GM18505 (cell line): ENCODE results near the gene USP16.

Source experiments
- ATAC-seq: cut with Tn5 transposase; IDR thresholded peaks from one replicate; pipeline ENCODE4 v1.9.1; 2021; ENCODE audit not compliant: unreplicated experiment
- POLR2A ChIP-seq: IDR thresholded peaks from 4 replicates; pipeline ENCODE4 v1.6.1; 2011; ENCODE audit warnings: borderline replicate concordance; ENCODE audit not compliant: insufficient read depth, insufficient read length; ENCODE audit errors: extremely low read depth

USP16 gene

DNA sequence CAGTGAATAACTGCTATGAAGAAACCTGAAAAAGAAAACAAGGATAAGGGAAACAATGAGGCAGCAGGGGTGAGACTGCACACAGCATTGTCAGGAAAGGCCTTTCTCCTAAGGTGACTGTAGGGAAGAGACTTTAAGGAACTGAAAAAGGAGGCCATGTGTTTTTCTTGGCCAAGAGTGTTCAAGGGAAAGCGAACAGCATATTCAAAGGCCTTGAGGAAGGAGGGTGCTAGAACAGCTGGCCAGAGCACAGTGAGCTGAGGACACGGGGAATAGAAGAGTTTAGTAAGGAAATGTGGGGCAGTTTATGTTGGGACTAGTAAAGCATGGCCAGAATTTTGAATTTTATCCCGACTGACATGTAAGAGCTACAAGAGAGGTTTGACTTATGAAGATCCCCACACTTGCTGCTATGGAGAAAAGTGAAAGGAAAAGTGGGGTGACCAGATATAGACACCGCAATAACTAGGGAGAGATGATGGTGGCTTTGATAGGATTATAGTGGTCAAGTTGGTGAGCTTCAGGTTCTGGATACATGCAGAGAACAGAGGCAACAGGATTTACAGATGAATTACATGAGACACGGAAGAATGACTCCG lies 6.7 kb upstream of the USP16 start:
- TF ChIP-seq POLR2A = no peak
- ATAC-seq = no peak

DNA sequence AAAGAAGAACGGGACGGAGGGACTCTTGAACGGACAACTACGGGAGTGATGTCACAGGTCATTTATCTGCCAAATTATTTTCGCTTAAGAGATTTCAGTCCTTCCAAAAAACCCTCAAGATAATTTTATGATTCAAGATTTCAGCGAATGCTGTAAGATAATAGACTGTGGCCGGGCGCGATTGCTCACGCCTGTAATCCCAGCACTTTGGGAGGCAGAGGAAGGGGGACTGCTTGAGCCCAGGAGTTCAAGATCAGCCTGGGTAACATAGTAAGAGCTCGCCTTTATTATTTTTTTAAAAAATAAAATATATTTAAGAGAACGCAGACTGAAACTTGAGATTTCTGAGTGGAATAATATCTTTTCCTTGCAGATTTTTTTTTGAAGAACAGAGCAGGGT lies 5.9 kb upstream of the USP16 start:
- ATAC-seq = peak; percentile 11
- TF ChIP-seq POLR2A = no peak

- no peak for TF ChIP-seq POLR2A
- ATAC-seq = no peak
Observed at GRCh38 chr21:29022166-29022565, 2.3 kb upstream of the USP16 start.

GRCh38 chr21:29025328-29025713 lies 853 bp downstream of the USP16 start:
- no peak for TF ChIP-seq POLR2A
- no peak for ATAC-seq

DNA sequence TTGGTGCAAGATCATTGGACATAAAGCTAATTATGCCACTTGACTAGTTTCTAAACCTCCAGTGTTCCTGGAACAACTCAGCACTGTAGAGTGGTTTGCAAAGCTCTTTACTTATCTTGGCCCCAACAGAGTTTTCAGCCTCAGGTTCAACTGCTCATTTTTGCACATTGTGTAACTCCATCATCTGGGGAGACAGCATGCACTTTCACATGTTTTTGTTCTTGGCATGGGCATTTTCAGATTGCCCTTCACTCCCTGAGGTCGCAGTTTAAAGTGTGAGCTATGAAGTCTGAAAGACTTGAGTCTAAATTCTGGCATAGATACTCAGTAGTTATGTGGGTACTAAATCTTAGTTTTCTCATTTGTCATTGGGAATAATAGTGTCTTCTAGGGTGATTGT lies 5.1 kb downstream of the USP16 start:
- ATAC-seq = no peak
- no peak for TF ChIP-seq POLR2A

DNA sequence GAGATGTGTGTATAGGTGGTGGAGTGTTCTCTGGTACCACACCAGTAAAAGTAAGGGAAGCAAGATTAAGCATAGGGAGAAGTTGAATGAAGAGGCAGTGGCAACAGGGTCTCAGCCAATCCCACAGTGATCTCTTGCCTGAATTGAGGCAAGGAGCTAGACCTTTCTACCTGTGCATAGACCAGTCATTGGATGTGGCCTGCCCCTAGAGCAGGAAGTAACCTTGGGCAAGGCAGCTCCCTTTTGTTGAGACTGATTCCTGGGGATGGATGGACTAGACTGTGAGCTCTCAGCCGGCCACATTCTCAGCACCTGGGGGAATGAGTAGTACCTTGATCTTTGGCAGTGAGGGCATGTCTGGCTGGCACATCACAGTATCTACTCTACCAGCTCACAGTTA lies 6.4 kb downstream of the USP16 start:
- TF ChIP-seq POLR2A = no peak
- ATAC-seq = no peak

DNA sequence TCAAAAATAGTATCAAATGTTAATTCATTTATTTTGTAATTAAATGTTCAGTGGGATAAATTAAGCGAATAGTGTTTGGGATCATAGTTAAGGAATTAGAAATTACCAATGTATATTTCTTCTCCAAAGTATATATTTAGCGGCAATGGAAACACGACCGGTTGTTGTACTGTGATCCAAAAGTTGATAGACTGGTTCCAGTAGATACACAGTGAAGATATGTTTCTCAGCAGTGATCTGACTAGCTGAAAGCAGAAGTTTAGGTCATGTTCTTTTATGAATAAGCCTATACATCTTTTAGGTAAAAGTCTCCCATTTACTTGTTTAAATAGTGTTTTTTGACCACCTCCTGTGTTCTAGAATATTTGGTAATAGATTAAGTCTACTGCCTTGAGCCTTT lies 8.8 kb downstream of the USP16 start:
- ATAC-seq = no peak
- TF ChIP-seq POLR2A = no peak

DNA sequence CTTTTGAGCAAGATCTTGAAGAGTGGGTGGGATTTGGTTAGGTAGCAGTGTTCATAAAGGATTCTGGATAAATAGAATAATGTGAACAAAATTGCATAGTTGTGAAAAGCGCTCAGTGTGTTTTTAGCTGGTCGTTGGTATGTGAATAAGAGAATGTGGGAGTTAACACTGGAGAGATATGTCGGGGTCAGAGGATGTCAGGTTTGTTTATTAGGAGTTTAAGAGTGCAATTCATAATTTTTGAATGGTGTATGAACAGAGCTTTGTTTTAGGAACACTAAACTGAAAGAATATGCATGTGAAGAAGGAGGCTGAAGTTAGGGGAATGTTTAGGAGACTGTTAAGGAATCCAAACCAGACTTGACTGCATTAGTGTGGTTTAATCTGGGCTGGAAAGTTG lies 9.4 kb downstream of the USP16 start:
- no peak for ATAC-seq
- no peak for TF ChIP-seq POLR2A

- ATAC-seq = no peak
- TF ChIP-seq POLR2A = no peak
Observed at GRCh38 chr21:29034678-29035077, 10.2 kb downstream of the USP16 start.

GRCh38 chr21:29052224-29052623 lies 27.8 kb downstream of the USP16 start:
- ATAC-seq = no peak
- no peak for TF ChIP-seq POLR2A

- ATAC-seq = no peak
- TF ChIP-seq POLR2A = no peak
Observed at GRCh38 chr21:29053011-29053553, 28.6 kb downstream of the USP16 start.

GRCh38 chr21:29053656-29054055 lies 29.2 kb downstream of the USP16 start:
- TF ChIP-seq POLR2A = no peak
- no peak for ATAC-seq

GRCh38 chr21:29055080-29055479 lies 30.6 kb downstream of the USP16 start:
- no peak for ATAC-seq
- TF ChIP-seq POLR2A = no peak

- ATAC-seq = no peak
- TF ChIP-seq POLR2A = no peak
Observed at GRCh38 chr21:29056005-29056404, 31.5 kb downstream of the USP16 start.

GRCh38 chr21:29056538-29057050 lies 32.1 kb downstream of the USP16 start:
- ATAC-seq = no peak

DNA sequence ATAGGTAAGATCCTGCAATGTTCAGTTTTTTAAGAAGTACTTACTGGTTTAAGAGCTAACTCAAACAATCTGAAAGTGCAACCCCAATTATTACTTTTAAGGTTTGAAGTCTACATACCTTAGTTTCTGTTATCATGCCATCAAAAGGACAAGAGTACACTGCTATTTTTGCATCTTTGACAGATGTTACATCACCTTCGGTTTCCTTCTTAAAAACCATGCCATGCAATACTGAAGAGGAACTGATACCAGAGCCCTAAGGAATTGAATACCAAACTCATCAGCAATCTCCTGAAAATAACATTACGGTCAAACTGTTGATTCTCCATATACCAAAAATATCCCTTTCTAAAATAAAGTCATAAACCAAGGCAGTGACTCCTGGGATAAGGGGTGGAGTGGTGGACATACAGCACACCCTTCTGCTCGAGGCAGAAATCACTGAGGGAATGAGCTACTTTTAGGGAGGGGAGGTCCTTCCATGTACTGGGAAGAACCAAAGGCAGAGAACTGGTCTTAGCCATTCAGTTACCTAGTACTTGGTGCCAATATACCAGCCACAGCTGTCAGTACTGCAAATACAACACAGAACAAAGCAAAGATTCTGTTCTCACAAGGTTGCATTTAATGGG lies 40.5 kb downstream of the USP16 start:
- ATAC-seq = peak; percentile 96
- TF ChIP-seq POLR2A = no peak

More at GRCh38 chr21:29056538-29057050, 32.1 kb downstream of the USP16 start:
- TF ChIP-seq POLR2A = no peak
